ENCODE data around the gene AJAP1.

DNA sequence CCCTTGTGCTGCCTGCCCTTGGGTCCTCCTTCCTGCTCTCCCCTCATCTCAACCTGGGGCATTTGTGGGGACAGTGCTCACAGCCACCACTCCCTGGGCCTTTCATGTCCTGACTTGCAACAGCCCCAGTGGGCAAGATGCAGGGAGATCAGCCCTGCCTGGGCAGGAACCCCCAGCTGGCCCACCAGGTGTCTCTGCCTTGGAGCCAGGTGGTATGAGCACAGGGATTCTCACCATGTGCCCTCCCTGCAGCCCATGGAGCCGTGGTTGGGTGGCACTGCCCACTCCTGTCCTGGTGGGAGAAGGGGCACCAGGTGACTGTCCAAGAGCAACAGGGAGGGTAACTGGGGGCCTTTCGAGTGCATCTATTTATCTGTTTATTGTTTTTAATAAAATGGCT is 100.4 kb downstream of the AJAP1 start:
- TF ChIP-seq, protein P1, sequence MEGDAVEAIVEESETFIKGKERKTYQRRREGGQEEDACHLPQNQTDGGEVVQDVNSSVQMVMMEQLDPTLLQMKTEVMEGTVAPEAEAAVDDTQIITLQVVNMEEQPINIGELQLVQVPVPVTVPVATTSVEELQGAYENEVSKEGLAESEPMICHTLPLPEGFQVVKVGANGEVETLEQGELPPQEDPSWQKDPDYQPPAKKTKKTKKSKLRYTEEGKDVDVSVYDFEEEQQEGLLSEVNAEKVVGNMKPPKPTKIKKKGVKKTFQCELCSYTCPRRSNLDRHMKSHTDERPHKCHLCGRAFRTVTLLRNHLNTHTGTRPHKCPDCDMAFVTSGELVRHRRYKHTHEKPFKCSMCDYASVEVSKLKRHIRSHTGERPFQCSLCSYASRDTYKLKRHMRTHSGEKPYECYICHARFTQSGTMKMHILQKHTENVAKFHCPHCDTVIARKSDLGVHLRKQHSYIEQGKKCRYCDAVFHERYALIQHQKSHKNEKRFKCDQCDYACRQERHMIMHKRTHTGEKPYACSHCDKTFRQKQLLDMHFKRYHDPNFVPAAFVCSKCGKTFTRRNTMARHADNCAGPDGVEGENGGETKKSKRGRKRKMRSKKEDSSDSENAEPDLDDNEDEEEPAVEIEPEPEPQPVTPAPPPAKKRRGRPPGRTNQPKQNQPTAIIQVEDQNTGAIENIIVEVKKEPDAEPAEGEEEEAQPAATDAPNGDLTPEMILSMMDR (IDR thresholded peaks at IDR 0.05; ENCODE audit: poor library complexity, severe bottlenecking): no peak
- TF ChIP-seq RAD21 (conservative IDR thresholded peaks at IDR 0.05) (no peak), MXI1 (conservative IDR thresholded peaks at IDR 0.05; ENCODE audit: poor library complexity, severe bottlenecking) (no peak), EZH2 (IDR thresholded peaks at IDR 0.05; ENCODE audit: borderline replicate concordance, insufficient read depth, low read length, poor library complexity, severe bottlenecking) (no peak)

All from neural cell (in vitro differentiated cells).